HFF-Myc (cell line): Measurements from ENCODE around the gene MAPK13.

Source experiments
- DNase-seq: peaks from one replicate; pipeline ENCODE4 v3.0.0-alpha.2; 2011; ENCODE audit warnings: low read depth; ENCODE audit errors: extremely low read depth
- H3K4me3 ChIP-seq: replicated peaks from 2 replicates; pipeline ENCODE4 v1.5.1; 2011; ENCODE audit warnings: low read depth, mild to moderate bottlenecking, control low read depth, low read length
- TF ChIP-seq, protein P1 (sequence below): IDR thresholded peaks from 2 replicates; pipeline ENCODE4 v1.5.1; 2012; ENCODE audit warnings: mild to moderate bottlenecking, low read depth, low read length, control low read depth; ENCODE audit errors: missing control alignments

The MAPK13 gene

DNA sequence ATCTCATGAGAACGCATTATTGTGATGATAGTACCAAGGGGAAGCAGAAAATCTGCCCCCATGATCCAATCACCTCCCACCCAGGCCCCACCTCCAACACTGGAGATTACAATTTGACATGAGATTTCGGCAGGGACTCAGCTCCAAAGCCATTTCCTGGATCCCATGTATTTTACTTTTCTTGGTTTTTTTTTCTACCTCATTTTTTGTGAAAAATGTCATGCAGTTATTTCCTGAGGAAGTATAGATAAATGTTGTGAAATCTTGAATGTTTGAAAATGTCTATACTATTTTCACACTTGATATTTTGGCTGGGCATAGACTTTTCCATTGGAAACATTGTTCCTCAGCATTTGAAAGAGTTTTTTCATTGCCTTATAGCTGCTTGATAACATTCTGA lies 57.1 kb downstream of the MAPK13 start:
- TF ChIP-seq, protein P1, sequence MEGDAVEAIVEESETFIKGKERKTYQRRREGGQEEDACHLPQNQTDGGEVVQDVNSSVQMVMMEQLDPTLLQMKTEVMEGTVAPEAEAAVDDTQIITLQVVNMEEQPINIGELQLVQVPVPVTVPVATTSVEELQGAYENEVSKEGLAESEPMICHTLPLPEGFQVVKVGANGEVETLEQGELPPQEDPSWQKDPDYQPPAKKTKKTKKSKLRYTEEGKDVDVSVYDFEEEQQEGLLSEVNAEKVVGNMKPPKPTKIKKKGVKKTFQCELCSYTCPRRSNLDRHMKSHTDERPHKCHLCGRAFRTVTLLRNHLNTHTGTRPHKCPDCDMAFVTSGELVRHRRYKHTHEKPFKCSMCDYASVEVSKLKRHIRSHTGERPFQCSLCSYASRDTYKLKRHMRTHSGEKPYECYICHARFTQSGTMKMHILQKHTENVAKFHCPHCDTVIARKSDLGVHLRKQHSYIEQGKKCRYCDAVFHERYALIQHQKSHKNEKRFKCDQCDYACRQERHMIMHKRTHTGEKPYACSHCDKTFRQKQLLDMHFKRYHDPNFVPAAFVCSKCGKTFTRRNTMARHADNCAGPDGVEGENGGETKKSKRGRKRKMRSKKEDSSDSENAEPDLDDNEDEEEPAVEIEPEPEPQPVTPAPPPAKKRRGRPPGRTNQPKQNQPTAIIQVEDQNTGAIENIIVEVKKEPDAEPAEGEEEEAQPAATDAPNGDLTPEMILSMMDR: no peak
- H3K4me3 ChIP-seq: no peak overlapping the region
- no peak for DNase-seq
